Adrenal gland (tissue), 12 donors: ENCODE results near the gene CD160. TPM values are rescaled to one million over a fixed set of nuclear protein-coding genes. Genes with fewer than 3 reads are reported as not detected.
A peak's percentile ranks its signal among the peaks of the same experiment; 100 is the strongest.

Source experiments
- DNase-seq, 7 donors: peaks; one replicate each; pipeline ENCODE4 v3.0.0-alpha.2; 2019 to 2020
- H3K27ac ChIP-seq, 5 donors: fragments of 200-600 bp; sonication (generic) in 4 of 5; 1 replicate in 3 of 5; 2 replicates in 2 of 5; pipeline versions ENCODE4 v1.5.1 to v1.8.0; 2016 to 2020; ENCODE audit warnings: mild to moderate bottlenecking in 1 of 5
- H3K27me3 ChIP-seq: fragments of 200-600 bp; 2 replicates; pipeline ENCODE4 v1.8.0; 2021
- H3K36me3 ChIP-seq, 2 donors: fragments of 200-600 bp; replicated peaks in 1 of 2; 1 replicate in 1 of 2; 2 replicates in 1 of 2; pipeline versions ENCODE4 v1.5.1 to v1.8.0; 2018 to 2022
- H3K4me1 ChIP-seq, 2 donors: fragments of 200-600 bp; replicated peaks in 1 of 2; 1 replicate in 1 of 2; 2 replicates in 1 of 2; pipeline versions ENCODE4 v1.5.1 to v1.8.0; 2018 to 2021
- H3K4me3 ChIP-seq, 4 donors: fragments of 200-600 bp; sonication (generic) in 3 of 4; one replicate each; pipeline ENCODE4 v1.5.1; 2016 to 2018
- H3K9me3 ChIP-seq, 3 donors: fragments of 200-600 bp; sonication (generic) in 1 of 3; replicated peaks in 1 of 3; 1 replicate in 2 of 3; 2 replicates in 1 of 3; pipeline versions ENCODE4 v1.5.1 to v1.8.0; 2016 to 2021
- POLR2A ChIP-seq, 2 donors: fragments of 450-650 bp; IDR thresholded peaks; one replicate each; pipeline ENCODE4 v1.6.1; 2017; ENCODE audit warnings: antibody characterized with exemption in 2 of 2, mild to moderate bottlenecking in 2 of 2, moderate library complexity in 1 of 2
- whole genome bisulfite sequencing, 4 donors: extraction: QIAGEN DNeasy Blood & Tissue Kit in 2 of 4; methylation state at CpG; one replicate each; pipeline versions ENCODE4 v1.1.5 to v1.1.7; 2013 to 2017; 5-methylcytosine and 5-hydroxymethylcytosine counted together
- intact Hi-C, 2 donors: fragments of 100-400 bp; cut with DNase I; formaldehyde crosslinking; loops; one replicate each; pipeline versions ENCODE4 v1.14.1 to v1.15.0; 2022 to 2023
- polyA plus RNA-seq, 3 donors: library from polyadenylated mRNA; stranded (reverse); fragments of 200-250 nt in 2 of 3; fragments of 350-450 nt in 1 of 3; fragmentation: Illumina TruSeq in 1 of 3; extraction: RNeasy Lipid Tissue Mini Kit (QIAGEN cat#74804) in 1 of 3; gene quantifications; one replicate each; pipeline ENCODE4 v1.2.3, GENCODE V29; 2013 to 2014
- total RNA-seq, 9 donors: library from RNA; depleted of rRNA in 4 of 9; stranded (reverse); fragments of >200 nt in 4 of 9; fragments of 120-200 nt in 1 of 9; fragmentation: NEBNext Ultra II Directional in 1 of 9; extraction: Animal tissue kit (Norgen Biotek cat#: 25700) in 1 of 9; gene quantifications; one replicate each; pipeline versions ENCODE4 v1.1.0 to v1.2.4, GENCODE V29; 2013 to 2023
- TF ChIP-seq, protein P1 (sequence below), 6 experiments: fragments of 450-650 bp in 4 of 6; fragments of 200-600 bp in 2 of 6; sonication (generic) in 1 of 6; IDR thresholded peaks; 1 replicate in 5 of 6; 2 replicates in 1 of 6; pipeline versions ENCODE4 v1.5.1 to v1.8.0; 2016 to 2021; ENCODE audit warnings: antibody characterized with exemption in 6 of 6, mild to moderate bottlenecking in 2 of 6, moderate library complexity in 1 of 6
- donor health status: healthy with polysubstance abuse.
- donor health status: Bipolar disorder and iron deficiency.
- donor health status: DM: yes; HTN: yes; CAD: no.
- donor health status: DM: no; HTN: no; CAD: no.
- donor health status: DM: no; HTN: no; CAD: no.
- donor health status: DM: yes; HTN: yes; CAD: no.

Gene CD160
- total and polyA plus RNA-seq, 12 donors, result 0.10 to 0.48 (median 0.22) TPM; not detected in 7

DNA sequence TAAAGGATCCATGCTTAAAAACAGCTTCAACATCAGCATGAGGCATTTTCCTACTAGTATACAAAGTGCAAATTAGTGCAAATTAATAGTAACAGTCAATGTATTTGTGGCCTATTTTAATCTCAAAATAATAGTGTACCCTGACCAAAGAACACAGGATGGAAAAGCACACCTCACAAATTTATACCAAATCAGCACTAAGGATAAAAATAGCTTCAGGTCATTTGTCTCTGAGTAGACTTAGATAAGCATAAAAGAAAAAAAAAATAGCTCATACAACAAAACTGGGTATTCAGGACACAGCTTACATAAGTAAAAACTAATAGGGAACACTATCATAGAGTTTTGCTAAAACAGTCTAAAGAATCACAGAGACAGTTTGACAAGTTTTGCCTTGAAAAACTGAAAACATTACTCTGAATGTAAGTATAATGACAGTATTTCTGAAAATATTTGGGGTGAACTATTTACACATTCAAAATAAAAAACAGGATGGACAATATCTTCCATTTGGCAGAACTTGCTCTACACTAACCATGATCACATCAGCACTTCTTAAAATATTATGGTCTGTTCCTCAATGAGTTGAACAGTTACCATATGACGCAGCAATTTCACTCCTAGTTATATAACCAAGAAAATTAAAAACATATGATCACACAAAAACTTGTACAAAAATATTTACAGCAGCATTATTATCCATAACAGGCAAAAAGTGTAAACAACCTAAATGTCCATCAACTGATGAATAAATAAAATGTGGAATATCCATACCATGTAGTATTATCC is 58.3 kb downstream of the CD160 start:
- intact Hi-C loops, result no loop called here
- no peak for TF ChIP-seq POLR2A (IDR thresholded peaks at IDR 0.05)
- TF ChIP-seq, protein P1, sequence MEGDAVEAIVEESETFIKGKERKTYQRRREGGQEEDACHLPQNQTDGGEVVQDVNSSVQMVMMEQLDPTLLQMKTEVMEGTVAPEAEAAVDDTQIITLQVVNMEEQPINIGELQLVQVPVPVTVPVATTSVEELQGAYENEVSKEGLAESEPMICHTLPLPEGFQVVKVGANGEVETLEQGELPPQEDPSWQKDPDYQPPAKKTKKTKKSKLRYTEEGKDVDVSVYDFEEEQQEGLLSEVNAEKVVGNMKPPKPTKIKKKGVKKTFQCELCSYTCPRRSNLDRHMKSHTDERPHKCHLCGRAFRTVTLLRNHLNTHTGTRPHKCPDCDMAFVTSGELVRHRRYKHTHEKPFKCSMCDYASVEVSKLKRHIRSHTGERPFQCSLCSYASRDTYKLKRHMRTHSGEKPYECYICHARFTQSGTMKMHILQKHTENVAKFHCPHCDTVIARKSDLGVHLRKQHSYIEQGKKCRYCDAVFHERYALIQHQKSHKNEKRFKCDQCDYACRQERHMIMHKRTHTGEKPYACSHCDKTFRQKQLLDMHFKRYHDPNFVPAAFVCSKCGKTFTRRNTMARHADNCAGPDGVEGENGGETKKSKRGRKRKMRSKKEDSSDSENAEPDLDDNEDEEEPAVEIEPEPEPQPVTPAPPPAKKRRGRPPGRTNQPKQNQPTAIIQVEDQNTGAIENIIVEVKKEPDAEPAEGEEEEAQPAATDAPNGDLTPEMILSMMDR (IDR thresholded peaks at IDR 0.05), result no peak
- 61 to 84% (median 78%) methylated on average over 1 of the region's 1 CpG for WGBS, 4 donors
- Histone ChIP-seq H3K9me3 (no peaks in the 10 kb centered on the region), H3K36me3 (no peaks in the 10 kb centered on the region), H3K4me1 (peaks cover under 1 to 18% of the 10 kb centered on the region in 2 donors), H3K27me3 (no peaks in the 10 kb centered on the region), H3K4me3 (no peak overlapping the region), H3K27ac (peak overlapping the region in 2 of 5 donors; percentile 8 to 35)
- DNase-seq, result no peak

- Histone ChIP-seq H3K4me3 (no peak overlapping the region), H3K27me3 (no peaks in the 10 kb centered on the region), H3K27ac (peak overlapping the region in 2 of 5 donors; percentile 4 to 8), H3K9me3 (no peaks in the 10 kb centered on the region), H3K4me1 (peaks cover 5 to 24% of the 10 kb centered on the region in 2 donors), H3K36me3 (no peaks in the 10 kb centered on the region)
- TF ChIP-seq, protein P1 (IDR thresholded peaks at IDR 0.05), result no peak
- TF ChIP-seq POLR2A (IDR thresholded peaks at IDR 0.05), result no peak
- intact Hi-C loops, result no loop called here
- DNase-seq, result no peak
- WGBS, 4 donors, result 91 to 100% (median 94%) methylated on average over 1 of the region's 1 CpG
Observed at GRCh38 chr1:145778146-145778540, 58.8 kb downstream of the CD160 start.

DNA sequence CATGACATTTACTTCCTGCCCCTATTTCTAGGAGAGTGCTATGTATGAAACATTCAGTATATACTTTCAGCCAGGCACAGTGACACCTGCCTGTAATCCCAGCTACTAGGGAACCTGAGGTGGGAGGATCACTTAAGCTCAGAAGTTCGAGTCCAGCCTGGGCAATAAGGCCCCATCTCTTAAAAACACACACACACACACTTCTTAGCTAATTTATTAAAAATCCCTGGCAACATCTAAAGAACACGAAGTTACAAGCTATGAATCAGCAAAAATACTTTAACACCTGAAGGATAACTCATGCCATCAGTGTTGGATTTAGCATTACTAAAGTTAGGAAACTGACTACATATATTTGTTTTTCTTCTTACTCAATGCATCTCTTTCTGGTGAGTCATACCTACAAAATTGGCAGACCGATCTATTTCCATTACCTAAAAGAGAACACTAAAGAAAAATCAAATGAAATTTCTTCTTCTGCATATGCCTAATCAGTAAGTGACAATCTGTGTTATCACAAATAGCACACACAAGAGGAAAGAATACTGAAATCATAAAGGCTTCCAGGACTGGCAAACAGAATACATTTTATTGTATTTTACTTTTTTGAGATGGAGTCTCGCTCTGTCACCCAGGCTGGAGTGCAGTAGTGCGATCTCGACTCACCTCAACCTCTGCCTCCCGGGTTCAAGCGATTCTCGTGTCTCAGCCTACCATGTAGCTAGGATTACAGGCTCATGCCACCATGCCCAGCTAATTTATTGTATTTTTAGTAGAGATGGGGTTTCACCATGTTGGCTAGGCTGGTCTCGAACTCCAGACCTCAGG is 63.2 kb downstream of the CD160 start:
- peak overlapping the region in 4 of 5 donors; percentile 28 to 78 (median 64) for H3K27ac ChIP-seq
- H3K9me3 ChIP-seq, result no peaks in the 10 kb centered on the region
- no peaks in the 10 kb centered on the region for H3K27me3 ChIP-seq
- intact Hi-C loops, result no loop called here
- peaks cover 5 to 23% of the 10 kb centered on the region in 2 donors for H3K4me1 ChIP-seq
- TF ChIP-seq, protein P1 (IDR thresholded peaks at IDR 0.05), result no peak
- no peak for TF ChIP-seq POLR2A (IDR thresholded peaks at IDR 0.05)
- 80 to 83% (median 82%) methylated on average over 10 of the region's 10 CpGs for WGBS, 4 donors
- H3K4me3 ChIP-seq, result no peak overlapping the region
- H3K36me3 ChIP-seq, result no peaks in the 10 kb centered on the region
- no peak for DNase-seq

DNA sequence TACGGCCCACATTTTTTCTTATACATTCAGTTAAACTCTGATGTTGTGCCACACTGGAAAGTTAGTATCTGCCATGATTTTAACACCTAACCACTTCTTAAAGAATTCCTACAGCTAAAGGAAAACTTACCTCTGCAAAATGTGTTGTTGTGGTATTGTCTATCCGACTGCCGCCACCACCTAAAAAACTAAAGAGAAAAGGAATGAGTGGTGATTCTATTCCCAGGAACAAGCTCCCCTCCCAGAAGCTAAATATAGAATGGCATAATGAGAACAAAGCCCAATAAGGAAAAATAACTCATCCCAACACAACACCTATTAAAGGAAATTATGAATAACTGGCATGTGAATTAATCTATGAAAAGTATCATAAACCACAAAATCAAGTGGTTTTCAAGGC is 65.1 kb downstream of the CD160 start:
- WGBS, 4 donors, result 81 to 97% (median 93%) methylated on average over 3 of the region's 3 CpGs
- Histone ChIP-seq H3K36me3 (peaks cover 0 to 4% of the 10 kb centered on the region in 2 donors), H3K4me3 (no peak overlapping the region), H3K4me1 (peaks cover 5 to 15% of the 10 kb centered on the region in 2 donors), H3K27me3 (no peaks in the 10 kb centered on the region), H3K9me3 (no peaks in the 10 kb centered on the region), H3K27ac (no peak overlapping the region)
- TF ChIP-seq, protein P1 (IDR thresholded peaks at IDR 0.05), result no peak
- TF ChIP-seq POLR2A (IDR thresholded peaks at IDR 0.05), result no peak
- intact Hi-C loops, result no loop called here
- DNase-seq, result no peak
